Measurements from ENCODE around the gene BATF3.
"Not testable (repeated sequence)": the region's sequence is repeated elsewhere in the genome, so short reads cannot be mapped to it uniquely, and the experiment has no call there.

GRCh38 chr1:212639524-212639923 is 60.1 kb downstream of the BATF3 start:
- TF ChIP-seq EZH2 (IDR thresholded peaks at IDR 0.05; ENCODE audit: insufficient read depth, poor library complexity, severe bottlenecking); EZH2phosphoT487 (IDR thresholded peaks at IDR 0.05; ENCODE audit: insufficient read depth, low read depth): not testable (repeated sequence)
